Measurements from ENCODE around the gene MAP4K4. TPM values are rescaled to one million over a fixed set of nuclear protein-coding genes. Genes with fewer than 3 reads are reported as not detected.

Gene MAP4K4
- total RNA-seq, 1 experiment from 2014 or later = 133 TPM

DNA sequence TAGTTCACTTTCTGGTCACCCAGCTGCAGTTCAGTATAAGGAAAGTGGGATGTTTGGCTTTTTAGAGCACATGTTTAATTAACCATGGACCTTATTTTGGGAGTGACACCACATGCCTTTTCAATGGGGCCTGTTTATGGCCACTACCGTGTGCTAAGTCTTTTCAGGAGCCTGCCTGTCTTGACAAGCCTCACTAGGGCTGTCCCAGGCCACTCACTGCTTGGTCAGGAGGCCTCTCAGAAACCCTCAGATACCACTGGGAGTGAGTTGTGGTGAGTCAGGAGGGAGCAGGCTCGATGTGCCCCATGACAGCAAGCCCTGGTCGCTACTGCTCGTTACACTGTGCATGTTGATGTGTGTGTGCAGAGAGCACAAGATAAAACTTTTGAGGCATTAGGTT, 123.0 kb downstream of the MAP4K4 start:
- Histone ChIP-seq H3K79me2 (ENCODE audit: low read length) (peaks cover 91% of the 10 kb centered on the region), H3K4me1 (ENCODE audit: insufficient read depth, low read length) (peaks cover 63% of the 10 kb centered on the region), H3K9me3 (ENCODE audit: low read length) (no peaks in the 10 kb centered on the region), H3K4me3 (ENCODE audit: low read length) (no peak overlapping the region), H4K20me1 (ENCODE audit: low read length) (peaks cover 69% of the 10 kb centered on the region), H2AFZ (ENCODE audit: low read length) (no peak overlapping the region), H3K27ac (ENCODE audit: low read length) (peak overlapping the region; percentile 59), H3K36me3 (ENCODE audit: low read depth, low read length) (peaks cover 19% of the 10 kb centered on the region), H3K27me3 (ENCODE audit: low read length) (no peaks in the 10 kb centered on the region), H3K9ac (ENCODE audit: low read length) (no peak overlapping the region), H3K4me2 (ENCODE audit: low read length) (no peak overlapping the region), H3K9me2 (replicated peaks; ENCODE audit: low read length) (no peaks in the 10 kb centered on the region), H3F3A (ENCODE audit: low read length, unreplicated experiment) (peaks cover 11% of the 10 kb centered on the region)
- POLR2A ChIA-PET (ENCODE audit: unreplicated experiment) = no interaction called here
- TF ChIP-seq, protein P1, sequence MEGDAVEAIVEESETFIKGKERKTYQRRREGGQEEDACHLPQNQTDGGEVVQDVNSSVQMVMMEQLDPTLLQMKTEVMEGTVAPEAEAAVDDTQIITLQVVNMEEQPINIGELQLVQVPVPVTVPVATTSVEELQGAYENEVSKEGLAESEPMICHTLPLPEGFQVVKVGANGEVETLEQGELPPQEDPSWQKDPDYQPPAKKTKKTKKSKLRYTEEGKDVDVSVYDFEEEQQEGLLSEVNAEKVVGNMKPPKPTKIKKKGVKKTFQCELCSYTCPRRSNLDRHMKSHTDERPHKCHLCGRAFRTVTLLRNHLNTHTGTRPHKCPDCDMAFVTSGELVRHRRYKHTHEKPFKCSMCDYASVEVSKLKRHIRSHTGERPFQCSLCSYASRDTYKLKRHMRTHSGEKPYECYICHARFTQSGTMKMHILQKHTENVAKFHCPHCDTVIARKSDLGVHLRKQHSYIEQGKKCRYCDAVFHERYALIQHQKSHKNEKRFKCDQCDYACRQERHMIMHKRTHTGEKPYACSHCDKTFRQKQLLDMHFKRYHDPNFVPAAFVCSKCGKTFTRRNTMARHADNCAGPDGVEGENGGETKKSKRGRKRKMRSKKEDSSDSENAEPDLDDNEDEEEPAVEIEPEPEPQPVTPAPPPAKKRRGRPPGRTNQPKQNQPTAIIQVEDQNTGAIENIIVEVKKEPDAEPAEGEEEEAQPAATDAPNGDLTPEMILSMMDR (conservative IDR thresholded peaks at IDR 0.05; ENCODE audit: low read depth, low read length) = no peak
- TF ChIP-seq EZH2 (IDR thresholded peaks at IDR 0.05; ENCODE audit: low read length, unreplicated experiment) (no peak), EZH2phosphoT487 (IDR thresholded peaks at IDR 0.05; ENCODE audit: borderline replicate concordance, low read length) (no peak)
- intact Hi-C loops (cut with micrococcal nuclease) = no loop called here
- CTCF ChIA-PET = no interaction called here
- ATAC-seq (no peak), DNase-seq (peak; percentile 52)
- no TSS peak for BruUV-seq (replicated peaks)

DNA sequence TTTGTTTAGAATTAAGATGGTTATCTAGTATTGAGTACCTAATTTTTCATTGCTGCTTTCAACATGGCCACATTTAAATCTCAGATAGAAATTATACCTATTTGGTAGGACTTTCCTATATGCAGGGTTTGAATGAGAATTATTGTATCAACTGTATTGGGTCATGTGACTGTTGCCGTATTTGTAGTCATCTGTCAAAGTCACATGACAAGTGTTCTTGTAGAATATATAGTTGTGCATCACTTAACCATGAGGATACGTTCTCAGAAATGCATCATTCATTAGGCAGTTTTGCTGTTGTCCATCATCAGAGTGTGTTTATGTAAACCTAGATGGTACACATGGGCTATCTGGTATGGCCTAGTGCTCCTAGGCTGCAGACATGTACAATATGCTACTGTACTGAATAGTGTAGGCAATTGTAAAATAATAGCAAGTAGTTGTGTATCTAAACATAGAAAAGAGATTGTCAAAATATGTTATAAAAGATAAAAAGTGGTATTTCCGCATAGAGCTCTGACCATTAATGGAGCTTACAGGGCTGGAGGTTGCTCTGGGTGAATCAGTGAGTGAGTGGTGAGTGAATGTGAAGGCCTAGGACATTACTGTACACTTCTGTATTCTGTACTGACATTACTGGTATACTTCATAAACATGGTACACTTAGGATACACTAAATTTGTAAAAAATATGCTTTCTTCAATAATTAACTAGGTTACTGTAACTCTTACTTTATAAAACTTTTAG, 123.7 kb downstream of the MAP4K4 start:
- H3K9me3 ChIP-seq (ENCODE audit: low read length) = no peaks in the 10 kb centered on the region
- H3K27me3 ChIP-seq (ENCODE audit: low read length) = no peaks in the 10 kb centered on the region
- H3F3A ChIP-seq (ENCODE audit: low read length, unreplicated experiment) = peaks cover 11% of the 10 kb centered on the region
- H3K4me1 ChIP-seq (ENCODE audit: insufficient read depth, low read length) = peaks cover 64% of the 10 kb centered on the region
- POLR2A ChIA-PET (ENCODE audit: unreplicated experiment) = interaction anchor here (1.1 kb wide), 1 partner anchor 124 kb away, joined by 6 read pairs; the partner anchor contains the start of gene MAP4K4
- H3K4me2 ChIP-seq (ENCODE audit: low read length) = peak overlapping the region; percentile 26
- ATAC-seq = peak; percentile 20; the same call in 1 of the 2 replicates
- peak; percentile 27 for DNase-seq
- TF ChIP-seq EZH2 (IDR thresholded peaks at IDR 0.05; ENCODE audit: low read length, unreplicated experiment) (no peak), EZH2phosphoT487 (IDR thresholded peaks at IDR 0.05; ENCODE audit: borderline replicate concordance, low read length) (no peak)
- TF ChIP-seq, protein P1 (conservative IDR thresholded peaks at IDR 0.05; ENCODE audit: low read depth, low read length) = no peak
- H3K4me3 ChIP-seq (ENCODE audit: low read length) = no peak overlapping the region
- H3K36me3 ChIP-seq (ENCODE audit: low read depth, low read length) = peaks cover 19% of the 10 kb centered on the region
- intact Hi-C loops (cut with micrococcal nuclease) = no loop called here
- peak overlapping the region; percentile 59 for H3K27ac ChIP-seq (ENCODE audit: low read length)
- no peak overlapping the region for H3K9ac ChIP-seq (ENCODE audit: low read length)
- CTCF ChIA-PET = interaction anchor here (0.6 to 1.1 kb wide), 3 partner anchors 20 to 376 kb away, joined by 3 read pairs; no protein-coding TSS in a partner anchor
- peaks cover 89% of the 10 kb centered on the region for H3K79me2 ChIP-seq (ENCODE audit: low read length)
- no peaks in the 10 kb centered on the region for H3K9me2 ChIP-seq (replicated peaks; ENCODE audit: low read length)
- peaks cover 62% of the 10 kb centered on the region for H4K20me1 ChIP-seq (ENCODE audit: low read length)
- no peak overlapping the region for H2AFZ ChIP-seq (ENCODE audit: low read length)
- BruUV-seq (replicated peaks) = no TSS peak

Measured in PC-3 (cell line).